SK-N-SH (cell line): ENCODE data around the gene CR1. TPM values are rescaled to one million over a fixed set of nuclear protein-coding genes. Genes with fewer than 3 reads are reported as not detected.

Experiments used
- CTCF ChIA-PET: fragments of 300-600, 350-600 bp; formaldehyde crosslinking; extraction: SDS; loops from one replicate; lab custom pipeline; 2021; lab: Yijun Ruan, JAX
- POLR2A ChIA-PET: fragments of 350-600 bp; sonication (Branson Sonifier 250); formaldehyde crosslinking; extraction: SDS; loops from one replicate; lab custom pipeline; 2020; ENCODE audit warnings: antibody characterized with exemption, inconsistent platforms; lab: Yijun Ruan, JAX
- DNase-seq: peaks from one replicate; pipeline ENCODE4 v3.0.0; 2012
- H2AFZ ChIP-seq: fragments of 200-600 bp; sonication (generic); 2 replicates; pipeline ENCODE4 v1.8.1; 2016; ENCODE audit warnings: antibody characterized with exemption, mild to moderate bottlenecking, low read depth
- H3F3A ChIP-seq: fragments of 200-600 bp; sonication (generic); replicated peaks from 2 replicates; pipeline ENCODE3; 2016; ENCODE audit warnings: antibody characterized with exemption, mild to moderate bottlenecking; ENCODE audit not compliant: insufficient read depth
- H3K27ac ChIP-seq, 2 experiments: fragments of 200-500 bp in 1 of 2; fragments of 200-600 bp in 1 of 2; sonication (Bioruptor generic) in 1 of 2; sonication (generic), shearing (Covaris generic) in 1 of 2; 2 replicates each; pipeline versions ENCODE4 v1.5.1 to v1.6.1; 2014 to 2016; ENCODE audit warnings: low read depth in 2 of 2, inconsistent platforms in 1 of 2, low read length in 1 of 2, mild to moderate bottlenecking in 1 of 2, mixed read lengths in 1 of 2
- H3K27me3 ChIP-seq: fragments of 200-600 bp; sonication (generic), shearing (Covaris generic); 2 replicates; pipeline ENCODE4 v1.6.1; 2016; ENCODE audit warnings: mixed run types; ENCODE audit not compliant: insufficient read depth
- H3K36me3 ChIP-seq, 2 experiments: fragments of 200-500 bp in 1 of 2; fragments of 200-600 bp in 1 of 2; sonication (Bioruptor generic) in 1 of 2; sonication (generic) in 1 of 2; replicated peaks in 1 of 2; 2 replicates each; pipeline versions ENCODE3 to v1.5.1; 2014 to 2016; ENCODE audit warnings: low read length in 1 of 2, mild to moderate bottlenecking in 1 of 2; ENCODE audit not compliant: insufficient read depth in 2 of 2, control insufficient read depth in 1 of 2
- H3K4me1 ChIP-seq, 2 experiments: fragments of 200-500 bp in 1 of 2; fragments of 200-600 bp in 1 of 2; sonication (Bioruptor generic) in 1 of 2; sonication (generic), shearing (Covaris generic) in 1 of 2; 2 replicates each; pipeline versions ENCODE4 v1.5.1 to v1.6.1; 2014 to 2016; ENCODE audit warnings: low read depth in 1 of 2, low read length in 1 of 2, mixed run types in 1 of 2; ENCODE audit not compliant: insufficient read depth in 2 of 2, control insufficient read depth in 1 of 2
- H3K4me2 ChIP-seq: fragments of 200-600 bp; sonication (generic), shearing (Covaris generic); 2 replicates; pipeline ENCODE4 v1.6.1; 2017; ENCODE audit warnings: mixed run types
- H3K4me3 ChIP-seq, 2 experiments: fragments of 200-500 bp in 1 of 2; fragments of 200-600 bp in 1 of 2; sonication (Bioruptor generic) in 1 of 2; sonication (generic), shearing (Covaris generic) in 1 of 2; 2 replicates each; pipeline versions ENCODE4 v1.5.1 to v1.8.1; 2014 to 2016; ENCODE audit warnings: low read depth in 2 of 2, inconsistent platforms in 1 of 2, low read length in 1 of 2, mild to moderate bottlenecking in 1 of 2, mixed read lengths in 1 of 2, moderate library complexity in 1 of 2
- H3K79me2 ChIP-seq: fragments of 200-600 bp; sonication (generic); 2 replicates; pipeline ENCODE4 v1.8.1; 2017; ENCODE audit warnings: mild to moderate bottlenecking; ENCODE audit not compliant: insufficient read depth
- H3K9ac ChIP-seq: fragments of 200-600 bp; sonication (generic); 2 replicates; pipeline ENCODE4 v1.6.1; 2017; ENCODE audit warnings: mixed run types
- H3K9me2 ChIP-seq: fragments of 200-600 bp; sonication (generic); 2 replicates; pipeline ENCODE4 v1.6.1; 2017; ENCODE audit warnings: mixed run types
- H3K9me3 ChIP-seq: fragments of 200-600 bp; sonication (generic); 2 replicates; pipeline ENCODE4 v1.6.1; 2017; ENCODE audit warnings: mixed run types, mild to moderate bottlenecking, moderate library complexity
- H4K20me1 ChIP-seq: fragments of 200-600 bp; sonication (generic); 2 replicates; pipeline ENCODE4 v1.6.1; 2017; ENCODE audit warnings: mild to moderate bottlenecking, mixed run types; ENCODE audit not compliant: insufficient read depth
- CHD2 ChIP-seq: fragments of 150-350 bp; IDR thresholded peaks from 2 replicates; pipeline ENCODE4 v1.6.1; 2018; ENCODE audit warnings: low read length; ENCODE audit not compliant: partially characterized antibody
- CTCF ChIP-seq: fragments of 200-600 bp; sonication (generic); IDR thresholded peaks from 2 replicates; pipeline ENCODE4 v1.6.1; 2017; ENCODE audit warnings: antibody characterized with exemption, mild to moderate bottlenecking, moderate library complexity
- EP300 ChIP-seq, 2 experiments: IDR thresholded peaks; 2 replicates each; pipeline versions ENCODE4 v1.4.0 to v1.6.1; 2012; ENCODE audit warnings: borderline replicate concordance in 1 of 2, low read depth in 1 of 2, low read length in 1 of 2
- EZH2phosphoT487 ChIP-seq: fragments of 200-600 bp; sonication (generic); IDR thresholded peaks from 2 replicates; pipeline ENCODE4 v1.6.1; 2017; ENCODE audit warnings: low read depth, mixed run types, mild to moderate bottlenecking, antibody characterized with exemption, moderate library complexity, borderline replicate concordance
- FOSL2 ChIP-seq: IDR thresholded peaks from 2 replicates; pipeline ENCODE4 v1.4.0; 2012; ENCODE audit warnings: low read depth, mild to moderate bottlenecking, moderate library complexity, borderline replicate concordance
- IRF3 ChIP-seq: fragments of 150-350 bp; IDR thresholded peaks from 2 replicates; pipeline ENCODE4 v1.6.1; 2016; ENCODE audit warnings: mild to moderate bottlenecking, low read depth, low read length
- RAD21 ChIP-seq: IDR thresholded peaks from 2 replicates; pipeline ENCODE4 v1.6.1; 2012; ENCODE audit warnings: mild to moderate bottlenecking, low read length
- RFX5 ChIP-seq: IDR thresholded peaks from 2 replicates; pipeline ENCODE4 v1.6.1; 2012; ENCODE audit warnings: mild to moderate bottlenecking, improper control_type of control experiment, low read length
- SMC3 ChIP-seq: IDR thresholded peaks from 2 replicates; pipeline ENCODE4 v1.6.1; 2012; ENCODE audit warnings: low read depth, low read length, improper control_type of control experiment
- TCF12 ChIP-seq: IDR thresholded peaks from 2 replicates; pipeline ENCODE4 v1.4.0; 2012
- TEAD4 ChIP-seq: IDR thresholded peaks from 2 replicates; pipeline ENCODE4 v1.4.0; 2012; ENCODE audit warnings: mild to moderate bottlenecking, borderline replicate concordance; ENCODE audit not compliant: insufficient read depth
- ZBTB33 ChIP-seq: IDR thresholded peaks from 2 replicates; pipeline ENCODE4 v1.4.0; 2012; ENCODE audit warnings: low read depth, borderline replicate concordance
- WGBS: methylation state at CpG from one replicate; pipeline ENCODE4 v1.1.6; 2017; ENCODE audit warnings: low lambda C conversion rate; 5-methylcytosine and 5-hydroxymethylcytosine counted together
- polyA plus RNA-seq, 3 experiments: library from polyadenylated mRNA; depleted of rRNA; stranded (reverse); fragments of >200 nt; gene quantifications; 2 replicates each; pipeline ENCODE4 v1.2.3, GENCODE V29; 2012

Gene CR1
- polyA plus RNA-seq, 1 of the 3 experiments (the other 2 are of a cell fraction) = not detected

GRCh38 chr1:207646171-207646570, 150.2 kb downstream of the CR1 start:
- Histone ChIP-seq H3K4me1 (peaks cover 0 to 4% of the 10 kb centered on the region in 2 experiments; a peak in 1 of 4 replicates), H3K9ac (no peak overlapping the region), H3K4me3 (no peak overlapping the region), H4K20me1 (no peaks in the 10 kb centered on the region), H3K36me3 (no peaks in the 10 kb centered on the region), H3K9me2 (no peaks in the 10 kb centered on the region), H3K9me3 (no peaks in the 10 kb centered on the region), H3F3A (no peaks in the 10 kb centered on the region)
- DNase-seq = no peak
- CTCF ChIA-PET = interaction anchor here (2.4 kb wide), 1 partner anchor 26 kb away, joined by 5 read pairs; no protein-coding TSS in a partner anchor
- TF ChIP-seq RFX5 (no peak), FOSL2 (no peak), TCF12 (no peak), SMC3 (no peak), EZH2phosphoT487 (no peak)
- TF ChIP-seq, all 33 proteins: peak for 0
- Histone ChIP-seq H3K4me2 (no peak overlapping the region), H2AFZ (no peak overlapping the region), H3K27ac (no peak overlapping the region), H3K27me3 (peaks cover 14% of the 10 kb centered on the region), H3K79me2 (no peaks in the 10 kb centered on the region)
- POLR2A ChIA-PET = no interaction called here

GRCh38 chr1:207646944-207647579, 151.1 kb downstream of the CR1 start:
- no peaks in the 10 kb centered on the region for H3K9me2 ChIP-seq
- TF ChIP-seq RFX5 (no peak), TEAD4 (no peak), EP300 (IDR thresholded peaks at IDR 0.05; ENCODE audit: borderline replicate concordance in 1 of 2, low read depth in 1 of 2, low read length in 1 of 2) (no peak), IRF3 (no peak)
- TF ChIP-seq, all 33 proteins: peak for 0
- H3K4me1 ChIP-seq = peaks cover 0 to 4% of the 10 kb centered on the region in 2 experiments; a peak in 1 of 4 replicates
- H3K9me3 ChIP-seq = no peaks in the 10 kb centered on the region
- ChIA-PET CTCF (interaction anchor here (2.4 kb wide), 1 partner anchor 27 kb away, joined by 5 read pairs; no protein-coding TSS in a partner anchor), POLR2A (no interaction called here)
- H3K4me2 ChIP-seq = no peak overlapping the region
- peaks cover 11% of the 10 kb centered on the region for H3K27me3 ChIP-seq
- no peak for DNase-seq
- H3K36me3 ChIP-seq = no peaks in the 10 kb centered on the region
- H3K4me3 ChIP-seq = no peak overlapping the region
- no peak overlapping the region for H2AFZ ChIP-seq
- 20% methylated on average over 4 of the region's 4 CpGs for WGBS
- H3K9ac ChIP-seq = no peak overlapping the region
- no peaks in the 10 kb centered on the region for H3K79me2 ChIP-seq
- no peak overlapping the region for H3K27ac ChIP-seq
- H4K20me1 ChIP-seq = no peaks in the 10 kb centered on the region
- no peaks in the 10 kb centered on the region for H3F3A ChIP-seq

GRCh38 chr1:207647671-207648333, 151.8 kb downstream of the CR1 start:
- Histone ChIP-seq H3K4me2 (no peak overlapping the region), H3K9me3 (no peaks in the 10 kb centered on the region), H3K4me1 (peaks cover 0 to 4% of the 10 kb centered on the region in 2 experiments; a peak in 1 of 4 replicates), H3K79me2 (no peaks in the 10 kb centered on the region), H3F3A (no peaks in the 10 kb centered on the region), H2AFZ (no peak overlapping the region), H3K27ac (no peak overlapping the region), H3K36me3 (no peaks in the 10 kb centered on the region), H3K9me2 (no peaks in the 10 kb centered on the region), H3K4me3 (no peak overlapping the region), H3K9ac (no peak overlapping the region), H3K27me3 (peaks cover 7% of the 10 kb centered on the region), H4K20me1 (no peaks in the 10 kb centered on the region)
- 11% methylated on average over 4 of the region's 4 CpGs for WGBS
- POLR2A ChIA-PET = no interaction called here
- no peak for TF ChIP-seq EP300 (IDR thresholded peaks at IDR 0.05; ENCODE audit: borderline replicate concordance in 1 of 2, low read depth in 1 of 2, low read length in 1 of 2)
- no peak for TF ChIP-seq RFX5
- no peak for TF ChIP-seq TCF12
- TF ChIP-seq CTCF = no peak
- no peak for TF ChIP-seq ZBTB33
- TF ChIP-seq RAD21 = no peak
- TF ChIP-seq CHD2 = no peak
- no peak for DNase-seq
- CTCF ChIA-PET = interaction anchor here (2.4 kb wide), 1 partner anchor 27 kb away, joined by 5 read pairs; no protein-coding TSS in a partner anchor
